Gastrocnemius medialis (tissue), 4 donors: ENCODE results near the gene PTPRM. TPM values are rescaled to one million over a fixed set of nuclear protein-coding genes. Genes with fewer than 3 reads are reported as not detected.

Source experiments
- ATAC-seq, 2 donors: fragments of 150-250 bp; one replicate each; pipeline ENCODE4 v1.9.1; 2016
- DNase-seq, 2 donors: peaks; one replicate each; pipeline ENCODE4 v3.0.0-alpha.2; 2019
- H3K27ac ChIP-seq, 4 donors: fragments of 200-600 bp; sonication (generic); 1 replicate in 1 of 4; 2 replicates in 3 of 4; pipeline ENCODE4 v1.5.1; 2016 to 2018; ENCODE audit warnings: mild to moderate bottlenecking in 2 of 4, moderate library complexity in 1 of 4
- H3K27me3 ChIP-seq, 3 donors: fragments of 200-600 bp; sonication (generic) in 2 of 3; 1 replicate in 1 of 3; 2 replicates in 2 of 3; pipeline versions ENCODE4 v1.5.1 to v1.6.0; 2016 to 2019; ENCODE audit warnings: mild to moderate bottlenecking in 1 of 3, moderate library complexity in 1 of 3
- H3K36me3 ChIP-seq, 2 donors: fragments of 200-600 bp; sonication (generic) in 1 of 2; one replicate each; pipeline ENCODE4 v1.5.1; 2017 to 2018
- H3K4me1 ChIP-seq, 2 donors: fragments of 200-600 bp; sonication (generic) in 1 of 2; one replicate each; pipeline ENCODE4 v1.5.1; 2016 to 2017; ENCODE audit warnings: mild to moderate bottlenecking in 2 of 2
- H3K4me3 ChIP-seq, 4 donors: fragments of 200-600 bp; sonication (generic) in 3 of 4; 1 replicate in 1 of 4; 2 replicates in 3 of 4; pipeline ENCODE4 v1.5.1; 2016 to 2019; ENCODE audit warnings: mild to moderate bottlenecking in 2 of 4
- H3K9me3 ChIP-seq, 3 donors: fragments of 200-600 bp; sonication (generic) in 2 of 3; 1 replicate in 1 of 3; 2 replicates in 2 of 3; pipeline ENCODE4 v1.5.1; 2016 to 2019
- CTCF ChIP-seq, 5 experiments: fragments of 450-650 bp in 3 of 5; fragments of 200-600 bp in 2 of 5; sonication (generic) in 2 of 5; IDR thresholded peaks in 4 of 5; conservative IDR thresholded peaks in 1 of 5; 1 replicate in 4 of 5; 2 replicates in 1 of 5; pipeline ENCODE4 v1.5.1; 2016 to 2019; ENCODE audit warnings: antibody characterized with exemption in 5 of 5, mild to moderate bottlenecking in 3 of 5, moderate library complexity in 3 of 5
- POLR2A ChIP-seq, 2 donors: fragments of 450-650 bp; IDR thresholded peaks; one replicate each; pipeline ENCODE4 v1.6.1; 2017; ENCODE audit warnings: antibody characterized with exemption in 2 of 2, mild to moderate bottlenecking in 2 of 2, moderate library complexity in 2 of 2
- in situ Hi-C, 4 donors: fragments of 200-750 bp; cut with MboI; loops; one replicate each; pipeline versions ENCODE4 v1.15.0 to v1.8.0; 2017; ENCODE audit warnings: low sequenced_read_pairs in 4 of 4
- intact Hi-C: fragments of 100-400 bp; cut with DNase I; formaldehyde crosslinking; loops from one replicate; pipeline ENCODE4 v1.15.1; 2023; ENCODE audit warnings: low total_unique reads
- total RNA-seq, 4 donors: library from RNA; depleted of rRNA; stranded (reverse); fragments of >200 nt; gene quantifications; one replicate each; pipeline versions ENCODE4 v1.1.0 to v1.2.3, GENCODE V29; 2016

Gene PTPRM
- total RNA-seq, 4 donors from 2014 or later: 52.6 to 79.3 (median 63.8) TPM

- no peaks in the 10 kb centered on the region for H3K27me3 ChIP-seq
- H3K27ac ChIP-seq: no peak overlapping the region
- intact Hi-C loops: no loop called here
- TF ChIP-seq CTCF (IDR thresholded peaks at IDR 0.05 in 4 of 5, conservative IDR thresholded peaks at IDR 0.05 in 1 of 5): no peak
- TF ChIP-seq POLR2A (IDR thresholded peaks at IDR 0.05): no peak
- DNase-seq: no peak
- in situ Hi-C loops: no loop called here
- no peaks in the 10 kb centered on the region for H3K36me3 ChIP-seq
- no peaks in the 10 kb centered on the region for H3K4me1 ChIP-seq
- no peak for ATAC-seq
- no peaks in the 10 kb centered on the region for H3K9me3 ChIP-seq
- no peak overlapping the region for H3K4me3 ChIP-seq
These were observed 888.8 kb downstream of the PTPRM start for GRCh38 chr18:8455661-8456614.
